GM21825 (cell line): Measurements from ENCODE around the gene RBM47.
A peak's percentile ranks its signal among the peaks of the same experiment; 100 is the strongest.
"Not testable (repeated sequence)": the region's sequence is repeated elsewhere in the genome, so short reads cannot be mapped to it uniquely, and the experiment has no call there.

Experiments used
- ATAC-seq: cut with Tn5 transposase; IDR thresholded peaks from one replicate; pipeline ENCODE4 v1.9.1; 2021; ENCODE audit warnings: mild to moderate bottlenecking, moderate library complexity; ENCODE audit not compliant: unreplicated experiment

RBM47 gene

DNA sequence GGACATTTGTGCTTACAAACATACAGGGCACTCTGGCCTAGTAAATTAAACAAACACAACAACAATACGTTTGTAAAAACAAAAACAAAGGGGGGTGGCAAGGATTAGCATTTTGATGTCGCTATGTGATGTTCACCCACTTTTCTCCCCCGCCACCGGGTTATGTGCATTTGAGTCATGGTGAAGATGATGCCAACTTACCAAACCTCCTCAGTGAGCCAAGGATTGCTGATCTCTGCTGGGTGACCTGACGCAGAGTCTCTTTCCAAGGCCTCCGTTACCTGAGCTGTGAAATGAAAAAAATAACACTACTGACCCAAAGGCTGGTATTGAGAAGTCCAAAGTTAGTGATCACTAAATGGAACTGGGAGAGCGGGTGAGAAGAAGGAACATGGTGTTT lies 85.4 kb downstream of the RBM47 start:
- no peak for ATAC-seq

DNA sequence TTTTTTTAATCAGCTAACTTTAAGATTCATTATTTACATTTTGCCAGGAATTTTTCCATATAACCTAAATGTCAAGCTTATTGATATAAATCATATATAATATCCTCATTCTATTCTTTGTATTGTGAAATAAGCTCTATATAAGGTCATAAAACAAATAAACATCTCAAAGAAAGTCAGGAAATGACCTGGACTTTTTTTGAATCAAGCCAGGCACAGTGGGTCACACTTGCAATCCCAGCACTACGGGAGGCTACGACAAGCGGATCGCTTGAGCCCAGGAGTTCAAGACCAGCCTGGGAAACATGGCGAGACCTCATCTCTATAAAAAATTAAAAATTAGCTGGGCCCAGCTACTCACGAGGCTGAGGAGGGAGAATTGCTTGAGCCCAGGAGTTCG lies 88.9 kb downstream of the RBM47 start:
- no peak for ATAC-seq

DNA sequence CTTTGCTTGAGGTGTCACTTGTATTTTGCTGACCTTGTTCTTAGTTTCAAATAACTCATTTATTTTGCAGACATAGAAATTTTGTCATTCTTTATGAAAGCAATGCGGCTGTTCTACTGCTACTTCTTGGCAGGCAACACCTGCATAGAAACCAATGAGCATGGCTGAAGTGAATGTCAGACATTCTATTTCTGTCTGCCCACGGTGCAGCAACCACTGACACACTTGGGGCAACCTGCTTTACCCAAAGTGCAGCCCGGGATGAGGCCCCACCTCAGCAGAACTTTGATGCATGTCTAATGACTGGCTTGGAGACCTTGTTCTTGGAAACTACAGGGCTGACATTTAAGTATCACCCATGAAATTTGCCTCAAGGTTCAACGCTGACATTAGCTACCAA lies 93.6 kb downstream of the RBM47 start:
- no peak for ATAC-seq

DNA sequence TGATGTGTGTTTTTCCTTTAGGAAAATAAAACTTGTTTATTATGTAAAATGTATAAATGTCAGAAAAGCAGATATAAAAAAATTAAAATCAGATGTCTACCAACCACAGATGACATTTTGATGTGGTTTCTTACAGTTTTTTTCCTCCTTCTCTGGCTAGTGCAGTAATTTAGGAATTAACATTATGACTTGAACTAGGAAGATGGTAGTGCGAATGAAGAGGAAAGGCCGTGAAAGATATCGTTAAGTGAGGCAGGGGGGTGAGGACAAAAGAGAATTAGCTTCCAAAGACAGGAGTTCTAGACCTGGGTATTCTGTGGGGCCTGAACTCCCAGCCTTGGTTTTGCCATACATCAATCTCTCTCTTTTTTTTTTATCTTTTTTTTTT lies 98.0 kb downstream of the RBM47 start:
- no peak for ATAC-seq

DNA sequence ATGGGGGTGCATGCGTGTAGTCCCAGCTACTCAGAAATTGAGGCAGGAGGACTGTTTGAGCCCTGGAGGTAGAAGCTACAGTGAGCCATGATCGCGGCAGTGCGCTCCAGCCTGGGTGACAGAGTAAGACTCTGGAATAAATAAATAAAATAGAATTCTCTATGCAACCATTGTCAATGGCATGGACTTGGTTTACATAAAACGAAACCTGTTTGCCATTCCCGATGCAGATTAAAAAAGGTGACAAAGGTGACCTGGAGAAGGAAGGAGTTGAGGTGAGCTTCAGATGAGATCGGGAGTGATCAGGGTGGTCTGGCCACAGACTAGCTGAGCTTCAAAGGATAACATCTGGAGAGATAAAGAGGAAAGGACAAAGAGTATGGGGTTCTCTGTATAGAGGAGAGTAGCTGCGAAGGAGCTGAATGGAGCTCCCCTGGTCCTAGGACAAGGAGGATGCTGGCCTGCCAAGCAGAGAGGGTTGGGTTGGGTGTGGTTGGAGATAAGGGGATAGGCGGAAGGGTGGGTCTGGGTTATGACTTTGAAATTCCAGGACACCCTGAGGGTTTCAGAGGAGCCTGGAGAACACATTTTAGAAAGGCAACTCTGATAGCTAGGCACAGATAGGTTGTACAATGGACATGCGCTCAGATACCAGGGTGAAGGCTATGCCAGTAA lies 98.6 kb downstream of the RBM47 start:
- no peak for ATAC-seq

DNA sequence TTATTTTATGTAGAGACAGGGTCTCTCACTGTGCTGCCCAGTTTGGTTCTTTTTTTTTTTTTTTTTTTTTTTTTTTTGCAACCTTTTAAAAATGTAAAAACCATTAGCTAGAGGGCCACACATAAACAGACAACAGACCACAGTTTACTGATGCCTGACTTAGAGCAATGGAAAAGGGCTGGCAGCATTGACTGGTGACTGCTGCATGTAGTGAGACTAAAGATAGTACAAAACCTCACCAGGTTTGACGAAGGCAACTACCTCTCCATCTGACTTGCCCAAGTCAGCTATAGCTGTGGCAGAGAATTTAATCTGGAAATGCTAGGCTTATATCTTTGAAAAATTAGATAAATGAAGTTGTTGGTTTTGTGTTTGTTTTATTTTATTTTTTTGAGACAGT lies 102.9 kb downstream of the RBM47 start:
- ATAC-seq = no peak

DNA sequence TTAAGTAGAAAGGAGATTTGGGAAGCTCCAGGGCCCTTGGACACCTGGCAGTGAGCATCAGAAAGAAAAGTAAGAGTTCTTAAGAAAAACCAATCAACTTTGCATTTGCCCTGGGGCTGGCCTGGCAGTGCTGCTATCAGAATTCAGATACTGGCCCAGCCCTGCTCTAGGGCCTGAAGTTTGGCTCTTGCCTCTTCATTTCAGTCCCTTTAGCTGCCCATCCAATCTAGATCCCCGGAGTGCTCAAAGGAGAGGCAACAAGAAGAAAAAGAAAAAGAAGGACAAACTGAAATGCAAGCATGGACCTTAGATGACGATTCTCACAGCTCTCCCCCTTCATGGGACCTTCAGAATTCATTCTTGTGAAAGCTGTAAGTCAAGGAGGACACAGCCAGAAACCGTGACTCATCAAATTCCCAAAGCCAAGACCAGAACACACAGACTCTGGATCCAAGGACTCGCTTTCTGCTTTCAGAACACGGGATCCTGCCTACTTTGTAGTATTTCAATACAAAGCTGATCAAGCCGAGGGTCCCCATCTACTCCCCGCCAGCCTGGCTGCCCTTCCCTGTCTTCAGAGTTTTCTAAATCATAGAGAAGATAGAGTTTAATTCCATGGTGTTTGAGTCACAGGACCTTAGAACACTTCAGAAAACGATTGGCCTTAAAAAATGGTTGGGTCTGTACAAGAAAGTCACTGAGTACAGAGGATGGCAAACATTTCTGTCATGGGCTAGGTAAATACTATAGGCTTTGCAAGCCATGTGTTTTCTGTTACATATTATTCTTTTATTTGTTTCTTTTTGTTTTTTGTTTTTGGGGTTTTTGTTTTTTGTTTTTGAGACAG lies 103.7 kb downstream of the RBM47 start:
- no peak for ATAC-seq

DNA sequence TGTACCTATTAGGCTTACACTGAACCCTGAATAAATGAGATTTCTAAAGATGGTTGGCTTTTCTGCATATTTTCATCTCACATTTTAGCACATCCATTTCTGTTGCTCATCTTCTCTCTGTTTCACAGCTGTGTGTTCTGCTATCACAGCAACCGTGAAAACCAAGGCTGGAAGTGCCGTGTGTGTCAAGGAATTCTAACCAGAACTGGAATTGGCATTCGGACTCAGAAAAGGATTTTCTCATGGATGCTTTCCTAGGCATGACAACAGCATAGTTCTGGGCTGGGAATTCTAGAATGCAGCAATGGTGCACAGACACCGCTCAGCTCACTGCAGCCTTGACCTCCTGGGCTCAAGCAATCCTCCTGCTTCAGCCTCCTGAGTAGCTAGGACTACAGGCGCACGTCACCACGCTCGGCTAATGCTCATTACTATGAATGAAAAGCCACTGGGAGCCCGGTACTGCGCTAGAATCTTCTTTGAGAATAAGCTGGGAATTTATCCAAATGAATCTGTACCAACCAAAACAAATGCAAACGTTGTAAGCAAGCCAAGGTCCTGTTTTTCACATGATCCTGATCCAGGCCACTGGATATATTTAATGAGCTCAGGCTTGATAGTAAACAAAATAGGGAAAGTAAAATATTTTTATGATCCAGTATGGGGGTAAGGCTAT lies 105.2 kb downstream of the RBM47 start:
- ATAC-seq = no peak

DNA sequence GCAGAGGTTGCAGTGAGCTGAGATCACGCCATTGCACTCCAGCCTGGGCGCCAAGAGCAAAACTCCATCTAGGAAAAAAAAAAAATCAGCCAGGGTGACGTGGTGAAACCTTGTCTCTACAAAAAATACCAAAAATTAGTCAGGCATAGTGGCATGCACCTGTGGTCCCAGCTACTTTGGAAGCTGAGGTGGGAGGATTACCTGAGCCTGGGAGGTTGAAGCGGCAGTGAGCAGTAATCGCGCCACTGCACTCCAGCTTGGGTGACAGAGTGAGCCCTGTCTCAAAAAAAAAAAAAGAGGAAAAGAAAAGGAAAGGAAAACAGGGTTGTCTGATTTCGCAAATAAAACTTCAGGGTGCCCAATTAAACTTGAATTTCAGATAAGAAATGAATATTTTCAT lies 106.1 kb downstream of the RBM47 start:
- ATAC-seq = no peak

DNA sequence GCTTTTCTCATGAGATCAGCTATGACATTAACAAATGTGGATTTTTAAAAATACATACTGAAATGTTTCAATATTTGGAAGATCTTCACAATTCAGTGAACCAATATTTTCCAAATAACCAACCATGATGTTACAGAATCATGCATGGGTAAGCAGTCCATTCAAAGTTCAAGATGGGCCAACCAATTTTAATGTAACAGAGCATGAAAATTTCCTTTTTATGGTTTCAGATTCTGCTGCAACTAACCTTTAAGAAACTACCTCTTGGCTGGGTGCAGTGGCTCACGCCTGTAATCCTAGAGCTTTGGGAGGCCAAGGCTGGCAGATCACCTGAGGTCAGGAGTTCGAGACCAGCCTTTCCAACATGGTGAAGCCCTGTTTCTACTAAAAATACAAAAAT lies 107.7 kb downstream of the RBM47 start:
- no peak for ATAC-seq

DNA sequence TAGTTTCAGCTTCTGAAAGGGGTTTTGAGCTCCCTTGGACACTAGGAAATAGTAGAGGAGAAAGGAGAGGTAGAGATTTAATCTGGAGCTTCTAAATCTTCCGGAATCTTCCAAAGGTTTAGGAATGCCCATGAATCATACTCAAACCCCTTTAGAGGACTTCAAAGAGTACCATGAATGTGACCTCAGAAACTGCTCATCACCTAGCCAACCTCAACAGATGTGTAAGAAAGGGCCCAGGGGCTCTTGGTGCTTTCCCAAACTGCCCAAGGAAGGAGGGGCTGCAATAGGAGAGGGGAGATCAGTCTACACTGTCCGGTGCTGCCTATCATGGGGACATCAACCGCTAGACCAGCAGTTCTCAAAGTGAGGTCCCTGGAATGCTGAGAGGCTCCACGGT lies 109.1 kb downstream of the RBM47 start:
- no peak for ATAC-seq

DNA sequence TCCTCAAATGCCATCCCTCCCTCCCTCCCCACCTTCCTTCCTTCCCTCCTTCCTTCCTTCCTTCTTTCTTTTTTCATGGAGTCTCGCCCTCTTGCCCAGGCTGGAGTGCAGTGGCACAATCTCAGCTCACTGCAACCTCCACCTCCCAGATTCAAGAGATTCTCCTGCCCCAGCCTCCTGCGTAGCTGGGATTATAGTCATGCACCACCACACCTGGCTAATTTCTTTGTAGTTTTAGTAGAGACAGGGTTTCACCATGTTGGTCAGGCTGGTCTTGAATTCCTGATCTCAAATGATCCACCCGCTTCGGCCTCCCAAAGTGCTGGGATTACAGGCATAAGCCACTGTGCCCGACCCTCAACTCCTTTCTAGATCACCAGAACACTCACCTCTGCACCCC lies 112.6 kb downstream of the RBM47 start:
- ATAC-seq = not testable (repeated sequence)

DNA sequence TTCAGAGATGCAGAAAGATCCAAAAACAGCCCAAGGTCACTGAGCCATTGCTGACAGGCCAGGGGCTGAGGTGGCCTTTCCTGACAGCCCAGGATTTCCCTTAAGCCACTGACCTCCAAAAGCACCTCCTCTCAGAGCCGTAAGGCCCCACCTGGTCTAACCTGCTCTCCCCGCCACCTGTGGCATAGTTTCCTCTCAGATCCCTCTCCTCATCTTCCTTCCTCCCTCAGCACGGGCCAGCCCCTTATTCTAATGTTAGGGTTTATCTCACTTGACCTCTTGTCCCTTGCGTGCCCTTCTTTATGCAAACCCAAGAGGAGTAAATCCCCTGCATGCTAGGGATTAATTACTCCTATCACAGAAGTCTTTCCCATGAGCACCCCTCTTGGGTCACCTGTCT lies 113.0 kb downstream of the RBM47 start:
- ATAC-seq = peak; percentile 48

DNA sequence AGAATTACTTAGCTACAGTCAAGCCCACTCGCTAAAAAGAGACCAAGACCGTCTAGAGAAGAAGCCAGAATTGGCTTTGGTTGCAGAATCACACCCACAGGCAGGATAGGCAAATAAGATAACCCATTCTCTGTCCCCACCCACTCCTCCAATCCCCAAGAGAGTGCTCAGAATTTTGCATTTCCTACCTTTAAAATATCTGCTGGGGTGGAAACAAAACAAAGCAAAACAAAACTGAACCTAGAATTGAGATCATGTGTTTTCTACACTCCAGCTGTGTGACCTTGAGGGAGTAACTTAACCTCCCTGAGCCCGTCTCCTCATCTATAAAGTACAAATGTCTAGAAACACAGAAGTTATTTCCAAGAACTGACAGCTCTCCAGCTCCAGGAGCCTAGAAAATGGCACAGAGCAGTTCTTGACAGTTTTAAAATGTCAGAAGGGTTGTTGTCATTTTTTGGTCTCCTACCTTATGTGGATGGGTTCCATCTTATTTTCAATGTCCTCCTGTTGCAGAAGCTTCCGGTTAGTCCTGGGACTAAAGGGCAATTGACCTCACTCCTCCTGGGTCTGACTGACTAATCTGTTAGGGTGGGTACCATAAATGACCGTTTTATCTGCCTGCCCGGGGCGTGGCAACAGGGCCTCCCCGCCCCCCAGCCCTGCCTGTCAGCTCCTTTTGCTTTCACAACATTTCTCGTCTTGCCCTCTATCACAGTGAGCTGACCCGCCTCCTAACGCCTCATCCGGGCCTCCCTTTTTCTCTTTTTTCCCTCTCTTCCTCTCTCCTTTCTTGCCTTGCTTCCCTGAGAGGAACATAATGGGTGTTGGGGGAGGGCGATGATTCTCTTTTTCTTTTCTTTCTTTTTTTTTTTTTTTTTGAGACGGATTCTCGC lies 114.0 kb downstream of the RBM47 start:
- peak; percentile 83 for ATAC-seq

DNA sequence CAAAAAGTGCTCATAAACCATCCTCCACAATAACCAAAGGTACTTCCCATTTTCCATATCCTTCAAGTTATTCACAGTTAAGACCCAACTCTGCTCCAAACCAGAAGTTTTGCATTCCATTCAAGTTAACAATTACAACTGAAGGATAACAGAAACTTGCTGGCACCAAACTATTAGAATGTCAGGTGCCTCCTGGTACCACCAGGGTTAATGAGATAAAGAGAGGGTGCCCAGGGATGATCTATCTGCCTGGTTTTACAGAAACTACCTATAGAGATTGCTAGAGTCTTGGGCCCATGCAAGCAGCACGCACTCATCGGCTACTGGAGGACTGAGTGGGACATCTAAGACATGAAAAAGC lies 114.6 kb downstream of the RBM47 start:
- no peak for ATAC-seq

DNA sequence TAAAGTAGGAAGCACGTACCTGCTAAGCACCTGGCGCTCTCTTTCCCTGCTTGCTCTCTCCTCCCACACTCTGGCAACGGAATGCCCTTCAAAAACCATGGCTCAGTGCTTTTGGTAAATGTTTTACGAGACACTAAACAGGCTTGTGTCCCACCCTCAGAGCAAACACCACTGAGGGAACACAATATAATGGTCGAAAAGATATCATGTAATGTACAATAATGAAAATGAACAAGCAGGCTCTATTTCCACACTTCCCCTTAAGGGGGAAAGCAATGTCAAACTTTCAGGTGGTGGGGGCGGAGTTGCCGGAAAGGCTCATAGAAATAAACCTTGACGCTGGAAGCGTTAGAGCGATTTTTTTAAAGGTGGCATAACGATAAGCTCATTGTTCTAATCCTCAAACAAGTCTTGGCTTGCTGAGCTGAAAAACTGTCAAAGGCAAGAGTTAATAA lies 115.1 kb downstream of the RBM47 start:
- ATAC-seq = no peak

DNA sequence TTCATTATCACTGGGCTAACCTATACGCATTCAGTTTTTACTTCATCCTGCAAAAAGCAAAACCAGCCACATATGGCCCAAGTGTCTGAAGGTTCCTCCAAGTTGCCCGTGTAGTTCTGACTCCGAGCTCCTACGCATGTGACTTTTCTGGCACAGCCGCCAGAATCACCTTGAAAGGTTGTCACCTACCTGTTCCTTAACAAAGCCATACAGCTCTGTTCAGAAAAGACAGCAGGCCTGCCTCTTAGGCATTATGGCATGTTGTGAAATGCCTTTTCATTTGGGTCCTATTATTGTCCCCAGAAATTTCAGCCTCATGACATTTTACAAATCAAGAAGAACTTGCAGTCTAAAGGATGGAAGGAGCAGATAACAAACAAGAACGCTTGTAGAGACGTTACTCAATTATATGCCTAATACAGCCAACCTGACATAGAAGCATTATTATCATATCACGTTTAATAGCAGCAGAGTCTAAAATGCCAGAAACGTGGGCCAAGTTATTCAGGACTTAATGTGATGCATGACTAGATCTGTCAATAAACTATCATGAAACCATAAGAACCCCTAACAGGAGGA lies 118.5 kb downstream of the RBM47 start:
- no peak for ATAC-seq

DNA sequence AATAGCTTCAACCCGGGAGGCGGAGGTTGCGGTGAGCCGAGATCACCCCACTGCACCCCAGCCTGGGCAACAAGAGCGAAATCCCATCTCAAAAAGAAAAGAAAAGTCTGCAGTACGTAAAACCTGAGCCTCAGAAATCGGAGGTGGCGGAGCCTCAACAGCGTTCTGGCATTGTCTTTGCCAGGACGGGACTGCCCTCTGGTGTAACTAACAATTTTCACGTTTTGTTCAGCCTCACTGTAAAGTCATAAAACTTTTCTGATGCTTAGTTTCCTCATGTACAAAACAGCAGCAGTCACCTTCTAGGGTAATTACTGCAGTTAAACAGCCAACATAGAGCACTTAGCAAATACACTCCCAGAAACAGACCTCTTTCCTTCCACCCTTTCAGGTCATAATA lies 121.7 kb downstream of the RBM47 start:
- ATAC-seq = no peak

DNA sequence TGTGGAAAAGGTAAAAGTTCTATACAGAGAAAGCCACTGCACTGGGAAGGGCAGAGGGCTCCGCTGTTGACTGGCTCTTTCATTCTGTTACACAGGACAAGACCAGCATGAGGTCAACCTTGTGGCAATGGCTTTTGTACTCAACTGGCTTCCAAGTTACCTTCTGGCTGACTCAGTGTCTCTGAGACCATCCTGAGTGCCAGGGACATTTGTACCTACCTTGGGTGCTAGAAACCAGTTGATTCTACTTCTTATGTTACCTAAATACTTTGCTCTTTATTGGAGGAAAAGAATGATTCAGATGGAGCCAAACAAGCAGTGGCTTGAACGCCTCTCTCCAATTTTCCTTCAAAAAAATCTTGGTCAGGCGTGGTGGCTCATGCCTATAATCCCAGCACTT lies 123.2 kb downstream of the RBM47 start:
- no peak for ATAC-seq

DNA sequence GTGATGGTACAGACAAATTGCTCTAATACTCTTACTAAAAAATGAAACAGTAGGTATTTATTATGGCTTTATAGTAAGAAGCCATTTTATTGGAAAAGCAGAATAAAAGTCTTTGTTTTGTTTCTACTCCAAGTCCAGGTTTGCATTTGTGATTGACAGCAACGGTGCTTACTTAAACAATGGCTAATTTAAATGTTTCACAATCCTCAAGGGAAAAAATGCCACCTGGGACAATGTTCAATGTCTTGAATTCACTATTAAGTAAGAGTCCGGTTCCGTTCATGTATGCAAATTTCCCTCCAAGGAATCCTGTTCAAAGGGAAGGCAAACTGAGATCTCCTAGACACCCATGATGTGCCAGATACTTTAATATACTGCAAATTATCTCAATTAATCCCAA lies 123.6 kb downstream of the RBM47 start:
- no peak for ATAC-seq

DNA sequence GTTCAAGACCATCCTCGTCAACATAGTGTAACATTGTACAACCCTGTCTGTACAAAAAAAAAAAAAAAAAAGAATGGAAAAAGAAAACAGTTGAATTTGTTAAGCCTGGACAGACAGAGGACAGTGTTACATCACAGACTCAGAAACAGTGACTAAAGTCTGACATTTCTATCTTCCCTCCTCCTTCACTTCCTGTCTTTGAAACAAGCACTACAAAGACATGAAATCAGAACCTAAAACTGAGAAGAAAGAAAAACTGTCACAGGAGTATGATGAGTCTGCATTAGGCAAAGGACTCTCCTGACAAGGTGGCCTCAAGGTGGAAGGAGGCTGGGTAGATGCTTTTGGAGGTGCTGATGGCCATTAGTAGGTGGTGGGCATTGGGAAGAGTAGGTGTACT lies 126.7 kb downstream of the RBM47 start:
- peak; percentile 74 for ATAC-seq
